GM18526 (cell line): ENCODE data around the gene TEKT2.

Experiments used
- POLR2A ChIP-seq: IDR thresholded peaks from 3 replicates; pipeline ENCODE4 v1.6.1; 2011; ENCODE audit not compliant: insufficient read length; ENCODE audit errors: extremely low read depth

The TEKT2 gene

DNA sequence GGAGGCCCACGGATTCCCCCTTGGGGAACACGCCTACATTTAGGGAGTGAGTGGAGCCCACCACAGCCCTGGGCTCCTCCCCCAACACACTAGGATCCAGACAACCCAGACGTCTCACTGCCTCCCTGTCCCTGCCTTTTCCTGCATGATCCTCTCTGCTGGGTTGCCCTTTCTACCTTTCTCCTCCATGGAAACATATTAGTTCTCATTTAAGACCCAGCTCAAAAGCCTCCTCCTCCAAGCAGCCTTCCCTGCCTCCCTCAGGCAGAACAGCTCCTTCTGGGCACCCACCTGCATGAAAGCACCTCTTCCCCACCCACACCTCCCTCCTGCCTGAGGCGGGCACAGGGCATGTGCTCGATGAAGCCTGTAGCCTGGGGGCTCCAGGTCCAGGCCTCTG is 30.5 kb downstream of the TEKT2 start:
- no peak for TF ChIP-seq POLR2A

- no peak for TF ChIP-seq POLR2A
These were observed 31.3 kb downstream of the TEKT2 start for GRCh38 chr1:36115200-36115669.

DNA sequence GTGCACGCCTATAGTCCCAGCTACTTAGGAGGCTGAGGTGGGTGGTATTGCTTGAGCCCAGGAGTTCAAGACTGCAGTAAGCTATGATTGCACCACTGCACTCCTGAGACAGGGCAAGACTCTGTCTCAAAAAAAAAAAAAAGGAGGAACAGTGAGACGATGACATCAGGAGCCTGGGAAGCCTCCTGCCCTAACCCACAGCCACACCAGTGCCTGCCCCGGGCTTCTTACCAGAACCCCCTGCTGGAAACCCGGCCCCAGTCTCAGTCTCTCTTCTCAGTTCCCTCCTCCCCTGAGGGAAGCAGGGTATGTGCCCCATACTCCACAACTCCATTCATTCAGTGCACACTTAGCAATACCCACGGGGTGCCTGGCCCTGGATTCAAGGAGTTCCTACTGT is 32.0 kb downstream of the TEKT2 start:
- TF ChIP-seq POLR2A: no peak

DNA sequence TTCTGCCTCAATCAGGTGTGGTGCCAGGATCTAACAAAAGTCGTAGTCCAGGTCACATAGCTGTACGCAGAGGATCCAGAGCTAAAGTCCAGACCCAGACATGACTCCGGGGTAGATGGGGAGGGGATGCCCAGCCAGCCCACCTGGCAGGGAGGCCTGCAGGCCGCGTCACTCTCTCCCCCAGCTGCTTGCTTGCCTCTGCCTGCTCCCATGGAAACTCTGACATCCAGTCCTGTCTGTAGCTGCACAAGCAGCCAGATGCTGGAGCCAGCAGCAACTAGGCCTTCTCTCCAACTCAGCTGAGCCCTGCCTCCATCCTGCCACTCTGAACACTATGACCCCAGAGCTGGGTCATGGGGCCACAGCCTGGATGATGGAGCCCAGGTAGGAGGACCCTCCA is 33.0 kb downstream of the TEKT2 start:
- no peak for TF ChIP-seq POLR2A

DNA sequence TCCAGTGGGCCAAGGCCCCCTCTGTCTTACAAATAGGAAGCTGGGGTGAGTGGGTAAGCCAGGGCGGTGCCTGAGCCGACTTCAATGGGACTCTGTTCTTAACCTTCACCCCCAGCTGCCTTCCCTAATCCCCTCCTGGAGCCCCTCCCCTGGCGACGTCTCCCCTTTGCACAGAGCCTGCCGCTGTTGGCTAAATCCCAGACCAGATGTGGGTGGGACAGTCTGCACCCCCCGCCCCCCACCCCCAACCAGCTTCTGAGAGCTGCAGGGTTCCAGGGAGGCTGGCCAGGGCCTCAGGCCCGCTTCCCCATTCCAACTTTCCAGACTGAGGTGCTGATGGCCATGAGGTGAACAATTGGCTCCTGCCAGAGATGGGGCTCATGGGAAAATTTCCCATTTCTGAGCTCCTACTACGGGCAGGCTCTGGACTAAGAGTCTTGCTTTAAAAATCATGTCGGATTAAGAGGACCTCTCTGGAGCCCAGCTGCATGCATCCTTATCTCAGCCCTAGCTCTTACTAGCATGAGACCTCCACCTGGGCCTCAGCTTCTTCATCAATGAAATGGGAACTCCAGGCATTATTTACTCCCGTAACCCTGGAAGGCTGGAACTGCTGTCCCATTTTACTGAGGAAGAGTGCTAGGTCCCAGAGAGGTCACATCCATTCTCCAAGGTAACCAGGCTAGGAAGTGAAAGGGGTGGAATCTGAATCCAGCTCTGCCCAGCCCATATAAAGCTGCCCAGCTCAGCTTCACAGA is 34.7 kb downstream of the TEKT2 start:
- no peak for TF ChIP-seq POLR2A

DNA sequence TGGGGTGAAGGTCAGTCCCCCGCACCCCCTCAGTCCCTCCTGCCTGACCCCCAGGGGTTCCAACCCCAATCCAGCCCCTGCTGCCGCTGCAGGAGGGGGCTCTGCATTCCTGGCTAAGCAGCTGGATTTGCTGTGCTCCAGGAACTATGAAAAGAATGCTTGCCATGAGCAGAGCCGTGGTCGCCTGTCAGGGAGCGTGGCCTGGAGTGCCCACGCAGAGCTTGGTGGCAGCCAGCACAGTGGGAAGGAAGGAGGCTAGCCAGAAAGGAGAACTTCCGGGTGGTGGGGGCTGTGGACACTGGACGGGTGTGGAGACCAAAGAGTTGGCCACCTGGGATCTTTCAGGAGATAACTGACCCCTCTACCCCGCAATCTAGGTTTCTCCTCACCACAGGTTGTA is 35.6 kb downstream of the TEKT2 start:
- no peak for TF ChIP-seq POLR2A

- TF ChIP-seq POLR2A: no peak
These were observed 38.5 kb downstream of the TEKT2 start for GRCh38 chr1:36122062-36123030.

DNA sequence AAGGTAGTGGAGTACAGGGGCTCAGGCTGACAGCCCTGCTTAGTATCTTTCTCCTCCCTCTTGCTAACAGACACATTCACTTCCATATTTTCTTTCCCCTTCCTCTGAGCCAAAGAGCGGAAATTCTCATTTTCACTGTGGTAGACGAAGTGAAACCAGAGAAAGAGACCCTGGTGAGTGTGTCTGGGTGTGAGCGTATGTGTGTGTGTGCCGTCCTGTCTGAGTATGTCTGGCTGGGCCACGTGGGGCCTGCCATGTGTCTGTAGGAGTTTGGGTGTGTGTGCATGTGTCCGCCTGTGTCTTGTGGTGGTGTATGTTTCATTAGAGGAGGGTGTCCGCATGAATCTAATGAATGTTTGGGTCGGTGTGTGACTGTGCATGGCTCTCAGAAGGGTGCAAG is 39.5 kb downstream of the TEKT2 start:
- no peak for TF ChIP-seq POLR2A

DNA sequence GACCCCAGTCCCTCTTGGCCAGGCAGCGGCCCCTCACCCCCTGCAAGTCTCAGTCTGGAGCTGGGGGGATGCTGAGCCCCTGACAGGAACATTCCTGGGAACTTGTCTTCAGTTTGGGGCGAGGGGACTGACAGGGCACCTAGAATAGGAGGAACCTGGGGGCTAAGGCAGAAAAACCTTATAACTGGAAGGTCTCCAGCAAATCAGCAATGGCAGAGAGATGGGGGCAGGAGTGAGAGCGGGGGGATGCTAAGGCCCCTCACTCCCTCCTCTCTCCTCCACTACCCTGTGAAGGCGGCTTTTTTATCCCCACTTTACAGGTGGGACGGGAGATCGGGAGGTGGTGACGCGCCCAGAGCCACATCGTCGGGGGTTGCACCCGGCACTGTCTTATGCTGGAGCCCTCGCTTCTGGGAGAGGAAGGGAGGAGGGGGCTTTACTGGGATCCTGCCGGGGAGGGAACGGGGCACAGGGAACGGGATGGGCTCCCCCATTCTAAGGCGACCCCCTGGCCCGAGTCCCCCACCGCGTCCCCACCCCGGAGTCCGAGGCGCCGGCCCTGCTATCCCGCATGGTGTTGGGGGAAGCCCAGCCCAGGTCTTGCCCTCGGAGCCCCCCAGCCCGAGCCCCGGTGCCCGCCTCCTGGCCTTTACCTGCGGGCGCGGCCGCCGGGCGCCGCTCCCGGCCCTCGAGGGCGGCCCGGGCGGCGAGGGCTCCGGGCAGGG is 40.7 kb downstream of the TEKT2 start:
- TF ChIP-seq POLR2A: no peak

- TF ChIP-seq POLR2A: no peak
These were observed 41.5 kb downstream of the TEKT2 start, which contains the start of gene COL8A2 for GRCh38 chr1:36125129-36125991. Gene COL8A2, minus strand, starts transcription at chr1:36125222. Its CDS starts 24,980 bp downstream, at chr1:36100242.

DNA sequence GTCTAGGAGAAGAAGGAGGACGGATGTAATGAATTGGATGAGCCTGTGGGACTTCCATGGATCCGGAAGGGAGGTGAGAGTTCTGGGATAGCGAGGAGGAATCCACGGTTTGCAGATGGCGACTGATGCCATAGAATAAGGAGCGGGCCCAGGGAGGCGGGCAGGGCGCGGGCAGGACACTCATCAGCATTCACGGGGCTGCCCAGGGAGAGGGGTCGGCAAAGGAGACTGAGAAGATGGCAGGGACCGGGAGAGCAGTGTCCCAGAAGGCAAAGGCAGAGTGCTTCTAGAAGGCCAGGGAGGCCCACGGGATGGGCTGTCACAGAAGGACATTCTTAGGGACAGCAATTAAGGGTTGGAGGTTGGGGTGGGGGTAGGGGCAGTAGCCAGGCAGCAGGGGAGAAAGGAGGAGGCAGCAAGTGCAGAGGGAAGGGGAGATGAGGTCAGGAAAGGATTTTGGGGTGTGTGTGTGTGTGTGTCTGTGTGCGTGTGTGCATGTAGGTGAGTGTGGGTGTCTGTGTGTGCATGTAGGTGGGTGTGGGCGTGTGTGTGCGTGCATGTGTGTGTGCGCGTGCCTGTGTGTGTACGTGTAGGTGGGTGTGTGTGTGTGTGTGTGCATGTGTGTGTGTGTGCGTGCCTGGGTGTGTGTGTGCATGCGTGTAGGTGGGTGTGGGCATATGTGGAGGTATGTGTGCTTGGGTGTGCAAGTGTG is 42.3 kb downstream of the TEKT2 start:
- no peak for TF ChIP-seq POLR2A

DNA sequence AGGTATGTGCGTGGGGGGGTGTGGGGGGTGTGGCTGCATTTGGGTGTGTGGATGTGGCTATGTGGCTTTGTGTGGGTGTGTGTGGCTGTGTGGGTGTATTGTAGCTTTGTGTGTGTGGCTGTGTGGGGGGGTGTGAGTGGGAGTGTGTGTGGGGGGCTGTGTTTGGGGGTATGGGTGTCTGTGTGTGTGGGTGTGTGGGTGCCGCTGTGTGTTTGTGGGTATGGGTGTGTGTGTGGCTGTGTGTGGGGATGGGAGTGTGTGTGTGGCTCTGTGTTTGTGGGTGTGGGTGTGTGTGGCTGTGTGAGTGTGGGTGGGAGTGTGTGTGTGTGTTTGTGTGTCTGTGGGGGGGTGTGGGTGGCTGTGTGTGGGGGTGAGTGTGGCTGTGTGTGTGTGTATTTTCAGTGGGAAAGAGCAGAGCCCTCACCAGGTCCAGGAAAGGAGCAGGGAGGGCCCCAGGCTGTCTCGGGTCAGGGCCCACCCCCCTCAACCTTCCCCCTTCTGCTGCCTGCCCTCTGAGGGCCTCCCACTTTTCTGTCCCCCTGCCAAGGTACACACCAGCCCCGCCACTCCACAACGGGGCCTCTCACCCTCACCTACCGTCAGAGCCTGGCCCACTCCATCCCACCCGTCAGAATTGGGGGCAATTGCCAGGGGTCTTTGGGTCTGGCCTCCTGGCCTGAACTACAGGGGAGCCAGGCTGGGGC is 43.1 kb downstream of the TEKT2 start:
- no peak for TF ChIP-seq POLR2A
